NCI-H128 (cell line): ENCODE results near the gene ZYG11A.
"Not testable (repeated sequence)": the region's sequence is repeated elsewhere in the genome, so short reads cannot be mapped to it uniquely, and the experiment has no call there.

Experiments used
- DNase-seq: peaks from one replicate; lab custom pipeline; 2025; ENCODE audit not compliant: unreplicated experiment; lab: John Stamatoyannopoulos, UW

The ZYG11A gene

GRCh38 chr1:52842643-52843310 is at the start of gene ZYG11A:
Gene ZYG11A, plus strand, starts transcription at chr1:52842760. Its CDS starts 124 bp downstream, at chr1:52842884.
- DNase-seq = peak; percentile 82

- DNase-seq = not testable (repeated sequence)
Measured at GRCh38 chr1:52793717-52794116, 48.8 kb upstream of the ZYG11A start.

- DNase-seq = no peak
Measured at GRCh38 chr1:52795464-52795863, 47.1 kb upstream of the ZYG11A start.

GRCh38 chr1:52798331-52798730 is 44.2 kb upstream of the ZYG11A start:
- no peak for DNase-seq

- no peak for DNase-seq
Measured at GRCh38 chr1:52801011-52801410, 41.5 kb upstream of the ZYG11A start.

GRCh38 chr1:52804083-52804482 is 38.5 kb upstream of the ZYG11A start:
- DNase-seq = not testable (repeated sequence)

GRCh38 chr1:52814465-52814864 is 28.1 kb upstream of the ZYG11A start:
- DNase-seq = no peak

GRCh38 chr1:52820830-52821229 is 21.7 kb upstream of the ZYG11A start:
- DNase-seq = not testable (repeated sequence)

- no peak for DNase-seq
Measured at GRCh38 chr1:52825868-52826267, 16.7 kb upstream of the ZYG11A start.

- no peak for DNase-seq
Measured at GRCh38 chr1:52834798-52835197, 7.8 kb upstream of the ZYG11A start.

- no peak for DNase-seq
Measured at GRCh38 chr1:52836035-52836434, 6.5 kb upstream of the ZYG11A start.

GRCh38 chr1:52839175-52839574 is 3.4 kb upstream of the ZYG11A start:
- DNase-seq = not testable (repeated sequence)

- not testable (repeated sequence) for DNase-seq
Measured at GRCh38 chr1:52845119-52845518, 2.6 kb downstream of the ZYG11A start.

- DNase-seq = no peak
Measured at GRCh38 chr1:52848423-52848822, 5.9 kb downstream of the ZYG11A start.

GRCh38 chr1:52850951-52851350 is 8.4 kb downstream of the ZYG11A start:
- no peak for DNase-seq

- DNase-seq = no peak
Measured at GRCh38 chr1:52852854-52853253, 10.3 kb downstream of the ZYG11A start.

- no peak for DNase-seq
Measured at GRCh38 chr1:52855584-52855983, 13.0 kb downstream of the ZYG11A start.

GRCh38 chr1:52856026-52856425 is 13.5 kb downstream of the ZYG11A start:
- DNase-seq = no peak

GRCh38 chr1:52857443-52857842 is 14.9 kb downstream of the ZYG11A start:
- no peak for DNase-seq

- DNase-seq = no peak
Measured at GRCh38 chr1:52862666-52863458, 20.3 kb downstream of the ZYG11A start.

- no peak for DNase-seq
Measured at GRCh38 chr1:52867087-52867863, 24.7 kb downstream of the ZYG11A start.

- not testable (repeated sequence) for DNase-seq
Measured at GRCh38 chr1:52869727-52870126, 27.2 kb downstream of the ZYG11A start.
